Muscle of back (tissue), 11 donors: ENCODE measurements around the gene SECISBP2L. TPM values are rescaled to one million over a fixed set of nuclear protein-coding genes. Genes with fewer than 3 reads are reported as not detected.

ENCODE experiments used
- DNase-seq, 3 donors: peaks; one replicate each; pipeline versions ENCODE4 v3.0.0 to v3.0.0-alpha.2; 2013
- polyA plus RNA-seq, 10 donors: library from polyadenylated mRNA; unstranded; fragments of 120-200 nt; gene quantifications; one replicate each; pipeline ENCODE4 v1.2.1, GENCODE V29; 2013; ENCODE audit not compliant: insufficient read length in 10 of 10

The SECISBP2L gene
- polyA plus RNA-seq, 10 donors, result 22.0 to 37.7 (median 29.4) TPM

DNA sequence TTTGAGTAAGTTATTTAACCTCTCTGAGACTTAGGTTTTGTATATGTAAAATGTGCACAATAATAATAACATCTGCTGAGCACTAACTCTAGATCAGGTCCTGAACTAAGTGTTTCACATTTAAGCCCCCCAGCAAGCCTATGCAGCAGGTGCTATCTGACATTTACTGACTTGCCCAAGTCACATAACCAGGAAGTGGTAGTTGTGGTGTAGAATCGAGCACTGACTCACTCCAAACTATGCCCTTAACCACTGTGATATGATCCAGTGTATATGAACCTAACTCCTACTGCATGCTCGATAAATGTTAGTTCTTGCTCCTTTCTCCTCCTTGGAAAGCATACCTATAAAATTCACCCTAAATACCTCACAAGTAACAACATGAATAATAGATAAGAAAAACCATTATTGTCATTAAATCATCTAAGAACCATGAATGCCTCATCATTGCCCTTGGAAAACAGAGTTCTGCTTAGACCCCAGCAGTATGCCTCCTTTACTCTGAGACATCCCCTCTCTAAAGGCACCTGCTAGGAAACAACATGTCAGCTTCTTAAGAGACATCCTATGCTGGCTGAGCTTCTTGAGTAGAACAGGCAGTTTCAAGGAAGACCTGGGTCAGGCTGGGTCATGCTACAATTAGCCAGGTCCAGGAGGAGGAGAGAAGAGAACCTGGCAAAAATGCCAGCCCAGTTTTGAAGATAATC lies 79.5 kb downstream of the SECISBP2L start:
- no peak for DNase-seq

DNA sequence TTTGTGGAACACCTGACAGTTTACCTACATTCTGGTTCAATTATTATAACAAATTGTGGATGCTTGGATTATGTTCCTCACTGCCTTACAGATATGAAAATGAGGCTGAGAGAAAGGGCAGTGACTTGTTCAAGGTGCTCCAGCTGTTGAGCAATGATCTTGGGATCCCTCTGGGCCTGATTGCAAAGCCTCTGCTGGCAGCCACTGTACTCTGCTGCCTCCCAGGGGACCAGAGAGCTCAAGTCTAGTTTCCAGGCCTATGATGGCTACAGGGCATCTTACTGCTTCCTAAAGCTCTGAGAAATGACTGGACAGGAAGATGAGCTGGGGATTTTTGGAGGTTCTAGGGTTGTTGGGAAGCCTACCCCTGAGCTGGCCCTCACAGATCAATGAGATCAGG lies 80.3 kb downstream of the SECISBP2L start:
- no peak for DNase-seq

DNA sequence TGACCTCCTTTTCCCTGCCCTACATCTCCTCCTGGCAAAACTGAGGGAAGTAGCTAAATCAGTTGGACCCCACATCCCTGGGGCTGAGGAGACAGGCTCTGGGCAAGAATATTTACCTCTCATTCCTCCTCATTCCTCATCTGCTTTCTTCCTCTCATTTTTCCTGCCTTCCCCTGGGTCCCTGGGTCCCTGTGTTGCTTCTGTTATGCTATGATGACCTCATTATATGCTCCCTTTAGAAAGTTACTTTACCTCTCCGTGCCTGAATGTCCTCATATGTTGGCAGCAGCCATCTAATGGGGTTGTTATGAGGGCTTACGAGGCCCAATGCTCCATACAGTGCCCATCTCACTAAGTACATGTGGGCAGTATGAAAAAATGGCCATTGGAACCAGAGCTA lies 81.3 kb downstream of the SECISBP2L start:
- no peak for DNase-seq

DNA sequence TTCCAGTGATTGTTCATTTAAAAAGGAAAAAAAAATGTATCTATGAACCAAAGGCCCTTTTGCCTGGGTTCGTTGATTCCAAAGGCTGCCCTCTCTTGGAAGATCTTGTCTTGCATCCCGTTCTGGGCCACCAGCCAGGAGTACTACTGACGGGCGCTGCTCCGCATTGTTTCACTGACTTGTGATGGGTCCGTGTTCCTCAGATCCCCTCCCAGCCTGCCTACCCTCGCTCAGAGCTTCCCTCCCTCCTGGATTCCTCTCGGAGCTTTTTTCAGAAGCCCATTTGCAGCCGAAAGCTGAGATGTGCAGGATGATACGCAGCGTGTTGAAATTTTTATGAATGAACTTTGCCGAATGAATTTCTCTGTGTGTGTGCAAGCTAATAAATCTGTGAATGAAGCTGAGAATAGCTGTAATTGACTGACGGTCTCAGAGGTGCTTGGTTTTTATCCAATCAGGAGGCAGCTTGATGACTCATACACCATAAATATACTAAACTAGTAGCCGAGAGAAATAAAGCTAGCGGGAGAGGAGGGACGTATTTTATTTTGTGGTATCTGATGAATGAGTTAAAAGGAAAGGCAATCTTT lies 82.6 kb downstream of the SECISBP2L start, which contains the start of gene SHC4:
TSS of gene SHC4 (minus strand) at position 396 of the 590 bp plus-strand sequence. CDS start 904 bp downstream, outside the sequence.
- peak; percentile 77 to 91 (median 79) for DNase-seq

DNA sequence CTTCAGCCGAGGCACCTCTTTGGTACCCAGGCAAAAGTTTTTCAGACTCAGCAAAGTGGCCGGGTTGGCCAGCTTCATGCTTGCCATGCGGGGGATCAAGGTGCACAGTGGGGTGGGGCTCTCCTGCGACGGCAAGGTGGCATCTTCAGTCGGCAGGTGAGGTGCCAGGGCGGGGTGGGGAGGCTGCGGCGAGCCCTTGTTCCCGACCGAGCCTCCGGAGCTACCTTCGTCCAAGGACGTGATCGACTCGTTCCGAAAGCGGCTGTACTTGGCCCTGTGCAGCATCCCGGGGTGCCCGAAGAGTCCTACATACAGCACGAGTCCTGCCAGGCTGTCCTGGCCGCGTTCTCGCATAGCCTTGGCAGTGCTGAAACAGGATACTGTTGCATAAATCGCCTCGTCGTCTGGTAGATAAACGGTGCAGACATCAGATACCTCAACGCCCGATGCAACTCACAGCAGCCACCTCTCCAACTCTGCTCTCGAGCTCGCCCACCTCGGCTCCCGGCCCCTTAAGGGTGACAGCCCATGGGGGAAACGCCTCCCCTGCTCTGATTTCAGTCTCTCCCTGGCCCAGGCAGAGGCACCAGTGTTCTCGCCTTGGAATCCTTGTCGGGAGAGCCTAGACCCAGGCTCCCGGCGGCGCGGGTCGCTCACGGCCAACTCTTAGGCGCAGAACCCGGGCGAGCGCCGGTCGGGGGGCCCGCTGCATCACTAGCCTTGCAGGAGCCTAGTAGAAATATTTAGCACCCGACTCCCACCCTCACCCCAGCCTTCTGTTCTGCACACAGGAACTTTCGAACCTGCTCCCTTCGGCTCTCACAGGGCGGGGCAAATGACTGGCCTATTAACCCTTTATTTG lies 83.4 kb downstream of the SECISBP2L start:
- peak in 2 of 3 donors; percentile 30 to 77 for DNase-seq

DNA sequence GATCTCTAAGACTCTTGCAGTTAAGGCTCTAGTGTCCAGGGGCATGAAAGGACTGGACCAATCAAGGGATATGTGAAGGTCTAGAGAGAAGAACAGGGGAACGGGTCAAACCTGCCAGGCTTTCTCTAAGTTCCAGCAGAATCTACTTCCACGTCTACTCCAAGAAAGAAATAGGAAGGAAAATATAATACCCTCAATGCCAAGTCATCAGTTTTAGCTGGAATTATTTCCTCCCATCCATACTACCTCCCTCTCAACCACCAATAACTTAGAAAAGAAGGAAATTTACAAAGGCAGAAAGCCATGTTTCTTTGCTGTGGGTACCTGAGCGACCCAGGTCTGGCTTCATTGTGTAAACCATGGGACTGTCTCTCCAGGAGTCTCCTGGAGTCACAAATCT lies 90.3 kb downstream of the SECISBP2L start:
- DNase-seq, result no peak

DNA sequence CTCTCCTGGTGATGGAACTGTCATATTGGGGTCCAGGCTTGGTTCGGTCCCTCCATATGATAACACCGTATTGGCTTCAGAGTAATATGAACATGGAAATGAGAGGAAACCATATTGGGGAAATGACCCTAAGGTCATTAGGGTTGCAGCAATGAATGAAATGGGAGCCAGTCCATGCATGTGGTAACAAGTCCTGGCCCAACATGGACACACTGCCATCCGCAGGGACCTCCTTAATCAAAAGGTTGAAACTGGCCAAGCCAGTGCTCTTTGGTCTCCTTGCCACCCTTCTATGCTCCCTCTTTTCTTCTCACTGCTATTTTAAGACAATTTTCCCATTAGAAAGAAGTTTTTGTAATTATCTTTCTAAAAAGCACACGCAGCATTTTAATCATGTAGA lies 90.9 kb downstream of the SECISBP2L start:
- no peak for DNase-seq

DNA sequence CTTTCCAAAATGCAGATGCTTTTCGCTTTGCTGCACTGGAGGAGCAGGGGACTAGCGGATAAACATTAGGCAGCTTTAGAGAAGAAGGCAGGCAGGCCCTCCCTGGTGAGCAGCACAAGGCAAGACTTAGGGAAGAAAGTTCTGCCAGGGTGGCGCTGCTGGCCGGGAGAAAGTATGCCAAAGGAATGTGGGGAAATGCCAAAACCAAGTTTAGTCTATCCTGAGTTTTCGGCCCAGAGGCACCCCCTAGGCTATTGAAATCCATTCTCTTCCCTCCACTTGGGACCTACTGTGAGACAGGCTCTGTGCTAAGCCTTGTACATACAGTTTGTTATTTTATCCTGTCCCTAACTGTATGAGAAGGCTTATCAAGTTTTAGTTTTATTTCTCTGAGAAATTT lies 91.7 kb downstream of the SECISBP2L start:
- DNase-seq, result no peak

DNA sequence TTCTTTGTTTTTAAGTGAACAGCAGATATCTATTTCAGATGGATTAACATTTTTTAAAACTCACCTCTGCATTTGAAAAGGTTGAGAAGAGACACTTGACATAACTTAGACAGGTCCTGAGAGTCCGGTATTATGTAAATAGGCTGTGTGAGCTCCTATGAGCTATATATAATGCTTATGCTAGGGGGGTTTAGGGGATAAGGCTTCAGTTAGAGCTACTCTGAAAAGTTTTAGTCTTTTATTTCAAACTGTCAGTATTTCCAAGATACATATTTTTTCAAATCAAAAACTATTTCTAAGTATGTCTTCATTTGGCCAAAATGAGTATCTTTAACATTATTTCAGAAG lies 99.4 kb downstream of the SECISBP2L start:
- DNase-seq, result no peak

DNA sequence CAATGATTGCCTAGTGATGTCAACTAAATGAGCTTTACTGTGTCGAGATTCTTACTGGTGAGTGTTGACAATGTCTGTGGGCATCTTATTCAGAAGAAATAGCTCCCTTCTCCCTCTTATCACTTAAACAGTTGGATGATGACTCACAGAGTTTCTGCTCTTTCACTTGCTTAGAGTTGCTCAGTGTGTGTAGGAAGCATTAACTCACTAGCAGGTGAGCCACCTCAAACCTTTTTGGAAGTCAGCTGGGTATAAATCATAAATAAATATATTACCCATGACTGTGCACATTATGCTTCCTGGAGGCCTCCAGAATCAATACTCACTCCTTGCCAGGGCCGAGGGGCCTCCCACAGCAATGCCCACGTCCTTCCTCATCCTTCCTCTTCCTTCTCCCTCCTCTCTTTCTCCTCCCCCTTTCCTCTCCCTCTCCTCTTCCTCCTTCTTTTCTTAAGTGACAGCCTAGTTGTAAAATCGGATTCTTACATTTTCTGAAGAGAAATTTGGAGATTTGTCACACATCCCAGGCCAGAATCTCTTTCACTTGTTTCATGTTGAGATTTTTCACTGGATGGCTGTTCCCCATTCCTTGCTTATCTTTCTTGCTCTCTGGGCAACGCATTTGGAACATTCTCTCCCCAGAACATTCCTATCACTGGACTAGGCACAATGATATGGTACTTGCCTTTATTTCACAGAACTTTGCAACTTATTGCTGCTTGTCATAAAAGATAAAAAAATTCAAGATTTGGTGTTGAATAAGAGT lies 100.0 kb downstream of the SECISBP2L start:
- no peak for DNase-seq

DNA sequence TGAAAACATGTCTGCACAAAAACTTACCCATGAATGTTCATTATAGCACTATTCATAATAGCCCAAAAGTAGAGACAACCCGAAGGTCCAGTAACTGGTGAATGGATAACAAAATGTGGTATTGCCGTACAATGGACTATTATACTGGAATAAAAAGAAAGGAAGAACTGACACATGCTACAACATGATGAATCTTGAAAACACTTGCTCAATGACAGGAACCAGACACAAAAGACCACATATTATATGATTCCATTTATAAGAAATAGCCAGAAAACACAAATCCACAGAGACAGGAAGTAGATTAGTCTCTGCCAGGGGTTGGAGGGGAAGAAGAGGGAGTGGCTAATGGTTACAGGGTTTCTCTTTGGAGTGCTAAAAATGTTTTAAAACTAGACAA lies 100.9 kb downstream of the SECISBP2L start:
- DNase-seq, result no peak

DNA sequence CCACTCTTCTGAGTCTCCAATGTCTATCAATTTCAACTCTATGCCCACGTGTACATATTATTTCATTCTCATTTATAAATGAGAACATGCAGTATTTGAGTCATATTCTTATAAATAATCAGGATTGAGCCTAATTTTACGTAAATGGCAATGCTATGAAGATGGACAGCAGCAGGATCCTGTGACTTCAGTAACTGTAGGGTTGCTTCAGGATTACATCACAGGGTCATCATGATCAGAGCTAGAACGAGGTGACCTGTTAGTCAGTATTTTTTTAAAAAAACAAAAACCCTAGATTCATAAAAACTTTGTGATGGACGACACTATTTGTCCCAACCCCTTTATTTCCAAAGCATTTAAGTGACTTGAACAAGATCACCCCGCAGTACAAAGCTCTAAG lies 104.3 kb downstream of the SECISBP2L start:
- no peak for DNase-seq

DNA sequence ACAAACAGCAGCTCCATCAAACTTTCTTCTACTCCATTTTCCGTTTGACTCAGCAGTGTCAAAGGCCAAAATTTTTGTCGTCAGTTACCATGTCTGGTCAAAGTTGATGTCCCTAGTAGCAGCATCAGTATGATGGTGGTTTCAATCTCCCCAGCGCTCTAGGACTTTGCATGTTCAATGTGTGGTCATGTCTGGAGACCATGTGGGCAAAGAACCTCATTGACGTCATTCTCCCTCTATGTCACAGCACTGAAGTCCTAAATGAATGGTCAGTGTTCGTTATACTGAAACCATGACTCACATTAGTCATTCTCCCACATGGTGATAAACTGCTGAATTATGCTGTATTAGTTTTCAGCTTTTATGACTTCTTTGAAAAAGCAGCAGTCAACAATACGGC lies 105.7 kb downstream of the SECISBP2L start:
- peak in 1 of 3 donors; percentile 85 for DNase-seq

DNA sequence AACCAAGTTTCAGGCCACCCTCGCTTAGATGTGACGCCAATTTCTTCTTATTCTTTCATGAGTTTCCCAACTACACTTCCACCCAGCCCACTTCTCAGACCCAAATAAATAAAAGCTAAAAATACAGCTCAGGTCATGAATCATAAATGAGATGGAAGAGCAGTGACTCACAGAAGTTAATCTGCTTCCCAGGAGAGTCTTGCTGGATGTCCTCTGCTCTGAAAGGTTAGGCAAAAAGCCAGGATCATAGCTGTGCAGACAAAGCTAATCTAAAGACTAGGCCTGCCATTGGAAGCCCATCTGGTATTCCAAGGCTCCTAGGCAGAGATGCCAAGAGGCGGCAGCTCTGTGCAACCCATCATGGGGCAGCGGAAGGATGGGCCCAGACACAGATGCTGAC lies 106.6 kb downstream of the SECISBP2L start:
- peak in 1 of 3 donors; percentile 90 for DNase-seq

Other genes with a start within 250 kb of the SECISBP2L start
- 1 to 10 TPM; 1.7 to 5.9 (median 4.0) TPM for gene CEP152, start 235.4 kb downstream of the SECISBP2L start, polyA plus RNA-seq
- gene EID1, start 168.3 kb downstream of the SECISBP2L start, polyA plus RNA-seq, result 100 to 1,000 TPM; 204 to 365 (median 233) TPM
- 1 to 10 TPM; 1.1 to 3.2 (median 2.0) TPM for gene SHC4, start 82.5 kb downstream of the SECISBP2L start, polyA plus RNA-seq
- 100 to 1,000 TPM in 5 of 10 donors, 10 to 100 TPM in 5; 89.1 to 134 (median 102) TPM for gene COPS2, start 109.2 kb upstream of the SECISBP2L start, polyA plus RNA-seq
- 10 to 100 TPM; 11.6 to 17.7 (median 15.1) TPM for gene GALK2, start 123.8 kb upstream of the SECISBP2L start, polyA plus RNA-seq